Thoracic aorta (tissue), 2 donors: ENCODE measurements around the gene TCEAL9. TPM values are rescaled to one million over a fixed set of nuclear protein-coding genes. Genes with fewer than 3 reads are reported as not detected.

Experiments
- ATAC-seq: fragments of 150-250 bp; one replicate; pipeline ENCODE4 v1.8.0; 2017; ENCODE audit warnings: low read depth; ENCODE audit not compliant: insufficient number of reproducible peaks, low FRiP score
- DNase-seq: peaks from one replicate; pipeline ENCODE4 v3.0.0-alpha.2; 2020; ENCODE audit warnings: low spot score
- H3K27ac ChIP-seq, 2 donors: fragments of 200-600 bp; sonication (generic); 1 replicate in 1 of 2; 2 replicates in 1 of 2; pipeline ENCODE4 v1.5.1; 2016; ENCODE audit warnings: mild to moderate bottlenecking in 2 of 2, moderate library complexity in 2 of 2
- H3K27me3 ChIP-seq: fragments of 200-600 bp; sonication (generic); replicated peaks from 2 replicates; pipeline ENCODE4 v1.6.0; 2016; ENCODE audit warnings: mild to moderate bottlenecking; ENCODE audit not compliant: insufficient read depth
- H3K36me3 ChIP-seq: fragments of 200-600 bp; sonication (generic); one replicate; pipeline ENCODE4 v1.5.1; 2016
- H3K4me1 ChIP-seq, 2 donors: fragments of 200-600 bp; sonication (generic); 1 replicate in 1 of 2; 2 replicates in 1 of 2; pipeline versions ENCODE4 v1.5.1 to v1.6.0; 2016; ENCODE audit warnings: low read depth in 2 of 2, mild to moderate bottlenecking in 1 of 2; ENCODE audit not compliant: control insufficient read depth in 1 of 2
- H3K4me3 ChIP-seq: fragments of 200-600 bp; sonication (generic); 2 replicates; pipeline ENCODE4 v1.5.1; 2016; ENCODE audit warnings: mild to moderate bottlenecking
- H3K9me3 ChIP-seq: fragments of 200-600 bp; sonication (generic); 2 replicates; pipeline ENCODE4 v1.5.1; 2016
- CTCF ChIP-seq: fragments of 200-600 bp; sonication (generic); IDR thresholded peaks from one replicate; pipeline ENCODE4 v1.5.1; 2019; ENCODE audit warnings: antibody characterized with exemption
- total RNA-seq, 2 donors: library from RNA; depleted of rRNA; stranded (reverse); fragments of >200 nt; gene quantifications; one replicate each; pipeline versions ENCODE4 v1.1.0 to v1.2.3, GENCODE V29; 2016

The TCEAL9 gene
- total RNA-seq, 2 donors from 2014 or later = 70.4 to 118 TPM

- no peaks in the 10 kb centered on the region for H3K36me3 ChIP-seq
- H3K27me3 ChIP-seq = no peaks in the 10 kb centered on the region
- H3K27ac ChIP-seq = no peak overlapping the region
- no peaks in the 10 kb centered on the region for H3K4me1 ChIP-seq
- no peak for TF ChIP-seq CTCF
- H3K9me3 ChIP-seq = no peaks in the 10 kb centered on the region
- DNase-seq (no peak), ATAC-seq (no peak)
- no peak overlapping the region for H3K4me3 ChIP-seq
These were observed 17.3 kb downstream of the TCEAL9 start for GRCh38 chrX:103373581-103373980.

GRCh38 chrX:103376118-103376978, 20.0 kb downstream of the TCEAL9 start, which contains the start of gene BEX3:
Gene BEX3 (plus strand): TSS chrX:103376538. CDS start chrX:103377522, 984 bp downstream.
- H3K9me3 ChIP-seq = no peaks in the 10 kb centered on the region
- no peaks in the 10 kb centered on the region for H3K36me3 ChIP-seq
- no peak for TF ChIP-seq CTCF
- DNase-seq = no peak
- H3K27ac ChIP-seq = peak within 1 kb of the TSS; percentile 66 to 77
- H3K4me1 ChIP-seq = no peaks in the 10 kb centered on the region
- peak within 1 kb of the TSS; percentile 78 for H3K4me3 ChIP-seq
- ATAC-seq = no peak
- H3K27me3 ChIP-seq = no peaks in the 10 kb centered on the region

GRCh38 chrX:103376979-103377324, 20.6 kb downstream of the TCEAL9 start:
- peak overlapping the region; percentile 78 for H3K4me3 ChIP-seq
- no peaks in the 10 kb centered on the region for H3K9me3 ChIP-seq
- peak overlapping the region; percentile 22 to 35 for H3K27ac ChIP-seq
- H3K27me3 ChIP-seq = no peaks in the 10 kb centered on the region
- no peak for DNase-seq
- H3K36me3 ChIP-seq = no peaks in the 10 kb centered on the region
- no peak for TF ChIP-seq CTCF
- no peaks in the 10 kb centered on the region for H3K4me1 ChIP-seq
- no peak for ATAC-seq

GRCh38 chrX:103378990-103379389, 22.7 kb downstream of the TCEAL9 start:
- no peaks in the 10 kb centered on the region for H3K27me3 ChIP-seq
- no peaks in the 10 kb centered on the region for H3K9me3 ChIP-seq
- ATAC-seq (no peak), DNase-seq (no peak)
- H3K36me3 ChIP-seq = no peaks in the 10 kb centered on the region
- TF ChIP-seq CTCF = no peak
- H3K27ac ChIP-seq = no peak overlapping the region
- H3K4me3 ChIP-seq = no peak overlapping the region
- H3K4me1 ChIP-seq = no peaks in the 10 kb centered on the region

GRCh38 chrX:103382877-103383276, 26.6 kb downstream of the TCEAL9 start:
- H3K27ac ChIP-seq = no peak overlapping the region
- H3K27me3 ChIP-seq = no peaks in the 10 kb centered on the region
- ATAC-seq (no peak), DNase-seq (no peak)
- no peaks in the 10 kb centered on the region for H3K36me3 ChIP-seq
- TF ChIP-seq CTCF = no peak
- no peak overlapping the region for H3K4me3 ChIP-seq
- H3K9me3 ChIP-seq = no peaks in the 10 kb centered on the region
- peaks cover 0 to 7% of the 10 kb centered on the region in 2 donors for H3K4me1 ChIP-seq
